Cardiac fibroblast (primary cell): Measurements from ENCODE around the gene GNAZ.

ENCODE experiments used
- DNase-seq, 2 donors: peaks; one replicate each; pipeline versions ENCODE4 v3.0.0 to v3.0.0-alpha.2; 2010; ENCODE audit warnings: low read depth in 2 of 2
- H3K4me3 ChIP-seq, 2 donors: replicated peaks in 1 of 2; 1 replicate in 1 of 2; 2 replicates in 1 of 2; pipeline ENCODE4 v1.5.1; 2011; ENCODE audit warnings: low read depth in 2 of 2, low read length in 2 of 2, mild to moderate bottlenecking in 2 of 2, moderate library complexity in 1 of 2
- CTCF ChIP-seq: IDR thresholded peaks from one replicate; pipeline ENCODE4 v1.5.1; 2011; ENCODE audit warnings: low read depth, mild to moderate bottlenecking, low read length, inconsistent platforms

The GNAZ gene

GRCh38 chr22:23055449-23056179, 14.7 kb upstream of the GNAZ start:
- TF ChIP-seq CTCF, result no peak
- no peak for DNase-seq

GRCh38 chr22:23057331-23057730, 13.0 kb upstream of the GNAZ start:
- DNase-seq, result no peak

More at GRCh38 chr22:23055449-23056179, 14.7 kb upstream of the GNAZ start:
- H3K4me3 ChIP-seq, result no peak overlapping the region

GRCh38 chr22:23058063-23058462, 12.3 kb upstream of the GNAZ start:
- H3K4me3 ChIP-seq, result no peak overlapping the region
- DNase-seq, result no peak
- no peak for TF ChIP-seq CTCF

More at GRCh38 chr22:23057331-23057730, 13.0 kb upstream of the GNAZ start:
- H3K4me3 ChIP-seq, result no peak overlapping the region
- TF ChIP-seq CTCF, result no peak

- no peak for TF ChIP-seq CTCF
- H3K4me3 ChIP-seq, result no peak overlapping the region
- DNase-seq, result no peak
Observed at GRCh38 chr22:23058481-23059283, 11.6 kb upstream of the GNAZ start.

GRCh38 chr22:23059284-23059948, 10.9 kb upstream of the GNAZ start:
- no peak for TF ChIP-seq CTCF
- DNase-seq, result no peak
- no peak overlapping the region for H3K4me3 ChIP-seq

GRCh38 chr22:23060612-23061400, 9.5 kb upstream of the GNAZ start:
- no peak for TF ChIP-seq CTCF
- DNase-seq, result no peak
- H3K4me3 ChIP-seq, result no peak overlapping the region
